KMS-11 (cell line): Measurements from ENCODE around the gene MSANTD1.

Experiments used
- H2AFZ ChIP-seq: fragments of 200-600 bp; sonication (generic); 2 replicates; pipeline ENCODE4 v1.6.1; 2016; ENCODE audit warnings: antibody characterized with exemption, mixed run types, low read depth
- H3K27ac ChIP-seq: fragments of 200-600 bp; sonication (generic); 2 replicates; pipeline ENCODE4 v1.6.1; 2016; ENCODE audit warnings: mild to moderate bottlenecking, mixed run types
- H3K27me3 ChIP-seq: fragments of 200-600 bp; sonication (generic); 2 replicates; pipeline ENCODE4 v1.6.1; 2017; ENCODE audit warnings: mild to moderate bottlenecking, low read depth, mixed run types, moderate library complexity; ENCODE audit not compliant: insufficient read depth
- H3K36me3 ChIP-seq: fragments of 200-600 bp; sonication (generic); 2 replicates; pipeline ENCODE4 v1.6.1; 2017; ENCODE audit warnings: mild to moderate bottlenecking, mixed run types; ENCODE audit not compliant: insufficient read depth
- H3K4me1 ChIP-seq: fragments of 200-600 bp; sonication (generic); 2 replicates; pipeline ENCODE4 v1.6.1; 2016; ENCODE audit warnings: mild to moderate bottlenecking, low read depth, mixed run types; ENCODE audit not compliant: poor library complexity, severe bottlenecking
- H3K4me2 ChIP-seq: fragments of 200-600 bp; sonication (generic); 2 replicates; pipeline ENCODE4 v1.7.0; 2016; ENCODE audit warnings: mild to moderate bottlenecking, mixed run types
- H3K4me3 ChIP-seq: fragments of 200-600 bp; sonication (generic); IDR thresholded peaks from 2 replicates; pipeline ENCODE4 v1.6.1; 2017; ENCODE audit warnings: low read depth, low read length, mixed read lengths; ENCODE audit not compliant: insufficient read depth
- H3K79me2 ChIP-seq: fragments of 200-600 bp; sonication (generic); 2 replicates; pipeline ENCODE4 v1.6.1; 2016; ENCODE audit warnings: low read depth, mixed run types; ENCODE audit not compliant: insufficient read depth
- H3K9ac ChIP-seq: fragments of 200-600 bp; sonication (generic); 2 replicates; pipeline ENCODE4 v1.6.1; 2016; ENCODE audit warnings: mild to moderate bottlenecking, mixed run types
- H4K20me1 ChIP-seq: fragments of 200-600 bp; sonication (generic); 2 replicates; pipeline ENCODE4 v1.6.1; 2016; ENCODE audit warnings: mild to moderate bottlenecking, mixed run types; ENCODE audit not compliant: insufficient read depth
- TF ChIP-seq, protein P1 (sequence below): fragments of 200-600 bp; sonication (generic); conservative IDR thresholded peaks from 2 replicates; pipeline ENCODE4 v1.6.1; 2017; ENCODE audit warnings: low read depth, mild to moderate bottlenecking, antibody characterized with exemption, low read length, moderate library complexity, mixed read lengths

The MSANTD1 gene

GRCh38 chr4:3202836-3203820 is 45.8 kb upstream of the MSANTD1 start:
- Histone ChIP-seq H3K9ac (no peak overlapping the region), H3K27me3 (no peaks in the 10 kb centered on the region), H4K20me1 (no peaks in the 10 kb centered on the region), H3K36me3 (no peaks in the 10 kb centered on the region), H3K4me3 (no peak overlapping the region), H3K4me1 (no peaks in the 10 kb centered on the region), H3K27ac (no peak overlapping the region), H2AFZ (no peak overlapping the region), H3K79me2 (no peaks in the 10 kb centered on the region), H3K4me2 (no peak overlapping the region)
- TF ChIP-seq, protein P1, sequence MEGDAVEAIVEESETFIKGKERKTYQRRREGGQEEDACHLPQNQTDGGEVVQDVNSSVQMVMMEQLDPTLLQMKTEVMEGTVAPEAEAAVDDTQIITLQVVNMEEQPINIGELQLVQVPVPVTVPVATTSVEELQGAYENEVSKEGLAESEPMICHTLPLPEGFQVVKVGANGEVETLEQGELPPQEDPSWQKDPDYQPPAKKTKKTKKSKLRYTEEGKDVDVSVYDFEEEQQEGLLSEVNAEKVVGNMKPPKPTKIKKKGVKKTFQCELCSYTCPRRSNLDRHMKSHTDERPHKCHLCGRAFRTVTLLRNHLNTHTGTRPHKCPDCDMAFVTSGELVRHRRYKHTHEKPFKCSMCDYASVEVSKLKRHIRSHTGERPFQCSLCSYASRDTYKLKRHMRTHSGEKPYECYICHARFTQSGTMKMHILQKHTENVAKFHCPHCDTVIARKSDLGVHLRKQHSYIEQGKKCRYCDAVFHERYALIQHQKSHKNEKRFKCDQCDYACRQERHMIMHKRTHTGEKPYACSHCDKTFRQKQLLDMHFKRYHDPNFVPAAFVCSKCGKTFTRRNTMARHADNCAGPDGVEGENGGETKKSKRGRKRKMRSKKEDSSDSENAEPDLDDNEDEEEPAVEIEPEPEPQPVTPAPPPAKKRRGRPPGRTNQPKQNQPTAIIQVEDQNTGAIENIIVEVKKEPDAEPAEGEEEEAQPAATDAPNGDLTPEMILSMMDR = no peak

- Histone ChIP-seq H3K4me1 (no peaks in the 10 kb centered on the region), H2AFZ (no peak overlapping the region), H3K36me3 (no peaks in the 10 kb centered on the region), H3K79me2 (no peaks in the 10 kb centered on the region), H3K4me3 (no peak overlapping the region), H3K27ac (no peak overlapping the region), H3K27me3 (no peaks in the 10 kb centered on the region), H3K9ac (no peak overlapping the region), H3K4me2 (no peak overlapping the region), H4K20me1 (no peaks in the 10 kb centered on the region)
- TF ChIP-seq, protein P1 = no peak
Measured at GRCh38 chr4:3203971-3204431, 45.0 kb upstream of the MSANTD1 start.

DNA sequence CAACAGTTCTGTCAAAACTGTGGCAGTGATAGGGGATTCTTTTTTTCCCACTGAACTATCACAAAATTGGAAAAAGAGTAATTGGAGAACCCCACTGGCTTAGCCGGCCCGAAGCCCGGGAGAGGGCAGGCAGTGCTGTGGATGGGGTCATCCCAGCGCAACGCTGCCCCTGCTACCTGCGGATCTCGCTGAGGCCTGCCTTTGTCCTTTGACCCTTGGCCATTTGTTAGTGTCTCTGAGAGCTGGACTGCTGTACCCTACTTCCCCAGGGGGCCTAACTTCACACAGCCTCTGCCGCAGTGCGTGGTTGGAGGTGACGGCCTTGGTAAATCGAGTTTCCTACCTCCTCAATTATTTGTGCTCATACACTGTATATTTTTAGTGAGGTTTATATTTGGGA is 43.0 kb upstream of the MSANTD1 start:
- H3K36me3 ChIP-seq = no peaks in the 10 kb centered on the region
- no peaks in the 10 kb centered on the region for H3K27me3 ChIP-seq
- TF ChIP-seq, protein P1 = no peak
- H4K20me1 ChIP-seq = no peaks in the 10 kb centered on the region
- no peaks in the 10 kb centered on the region for H3K79me2 ChIP-seq
- no peak overlapping the region for H3K9ac ChIP-seq
- H3K27ac ChIP-seq = no peak overlapping the region
- no peak overlapping the region for H2AFZ ChIP-seq
- no peak overlapping the region for H3K4me2 ChIP-seq
- no peak overlapping the region for H3K4me3 ChIP-seq
- no peaks in the 10 kb centered on the region for H3K4me1 ChIP-seq

- H3K27ac ChIP-seq = no peak overlapping the region
- no peak overlapping the region for H3K4me3 ChIP-seq
- H3K36me3 ChIP-seq = no peaks in the 10 kb centered on the region
- TF ChIP-seq, protein P1 = no peak
- H3K4me1 ChIP-seq = no peaks in the 10 kb centered on the region
- no peak overlapping the region for H3K9ac ChIP-seq
- H3K27me3 ChIP-seq = no peaks in the 10 kb centered on the region
- no peaks in the 10 kb centered on the region for H4K20me1 ChIP-seq
- no peak overlapping the region for H3K4me2 ChIP-seq
- H3K79me2 ChIP-seq = no peaks in the 10 kb centered on the region
- no peak overlapping the region for H2AFZ ChIP-seq
Measured at GRCh38 chr4:3206439-3207100, 42.4 kb upstream of the MSANTD1 start.
